HG03064 (cell line): ENCODE results near the gene KCNE2.
A peak's percentile ranks its signal among the peaks of the same experiment; 100 is the strongest.
"Not testable (repeated sequence)": the region's sequence is repeated elsewhere in the genome, so short reads cannot be mapped to it uniquely, and the experiment has no call there.

Experiments used
- ATAC-seq: cut with Tn5 transposase; IDR thresholded peaks from one replicate; pipeline ENCODE4 v1.9.1; 2021; ENCODE audit warnings: low read depth; ENCODE audit not compliant: unreplicated experiment

KCNE2 gene

GRCh38 chr21:34352556-34352955 lies 11.2 kb upstream of the KCNE2 start:
- ATAC-seq: no peak

GRCh38 chr21:34353182-34353581 lies 10.6 kb upstream of the KCNE2 start:
- no peak for ATAC-seq

GRCh38 chr21:34354836-34355235 lies 9.0 kb upstream of the KCNE2 start:
- no peak for ATAC-seq

GRCh38 chr21:34355570-34355969 lies 8.2 kb upstream of the KCNE2 start:
- ATAC-seq: no peak

- no peak for ATAC-seq
These were observed 5.9 kb upstream of the KCNE2 start for GRCh38 chr21:34357889-34358288.

GRCh38 chr21:34358866-34359265 lies 4.9 kb upstream of the KCNE2 start:
- no peak for ATAC-seq

GRCh38 chr21:34360488-34361241 lies 3.1 kb upstream of the KCNE2 start:
- no peak for ATAC-seq

GRCh38 chr21:34362136-34362444 lies 1.7 kb upstream of the KCNE2 start:
- ATAC-seq: no peak

- ATAC-seq: no peak
These were observed 1.1 kb upstream of the KCNE2 start for GRCh38 chr21:34362670-34363069.

- ATAC-seq: no peak
These were observed 1.1 kb downstream of the KCNE2 start for GRCh38 chr21:34364921-34365320.

- ATAC-seq: no peak
These were observed 2.0 kb downstream of the KCNE2 start for GRCh38 chr21:34365809-34366208.

GRCh38 chr21:34367320-34367935 lies 3.6 kb downstream of the KCNE2 start:
- ATAC-seq: no peak

- no peak for ATAC-seq
These were observed 5.9 kb downstream of the KCNE2 start for GRCh38 chr21:34369741-34370140.

GRCh38 chr21:34372321-34372720 lies 8.5 kb downstream of the KCNE2 start:
- no peak for ATAC-seq

- ATAC-seq: not testable (repeated sequence)
These were observed 10.7 kb downstream of the KCNE2 start for GRCh38 chr21:34374462-34374861.

- peak; percentile 73 for ATAC-seq
These were observed 11.3 kb downstream of the KCNE2 start, which contains the start of gene SMIM11 for GRCh38 chr21:34374940-34375618. Gene SMIM11, plus strand, starts transcription at chr21:34375507. Its CDS starts 3,998 bp downstream, at chr21:34379505.

- ATAC-seq: peak; percentile 55
These were observed 11.8 kb downstream of the KCNE2 start for GRCh38 chr21:34375619-34375972.

GRCh38 chr21:34383138-34383537 lies 19.3 kb downstream of the KCNE2 start:
- not testable (repeated sequence) for ATAC-seq

- not testable (repeated sequence) for ATAC-seq
These were observed 20.1 kb downstream of the KCNE2 start for GRCh38 chr21:34383724-34384415.

- not testable (repeated sequence) for ATAC-seq
These were observed 36.7 kb downstream of the KCNE2 start for GRCh38 chr21:34400522-34400921.

- ATAC-seq: not testable (repeated sequence)
These were observed 40.9 kb downstream of the KCNE2 start for GRCh38 chr21:34404742-34405141.
